SK-N-DZ (cell line): ENCODE data around the gene GLRA2.

Experiments
- DNase-seq: peaks from one replicate; pipeline ENCODE4 v3.0.0-alpha.2; 2015; ENCODE audit warnings: low spot score

The GLRA2 gene

DNA sequence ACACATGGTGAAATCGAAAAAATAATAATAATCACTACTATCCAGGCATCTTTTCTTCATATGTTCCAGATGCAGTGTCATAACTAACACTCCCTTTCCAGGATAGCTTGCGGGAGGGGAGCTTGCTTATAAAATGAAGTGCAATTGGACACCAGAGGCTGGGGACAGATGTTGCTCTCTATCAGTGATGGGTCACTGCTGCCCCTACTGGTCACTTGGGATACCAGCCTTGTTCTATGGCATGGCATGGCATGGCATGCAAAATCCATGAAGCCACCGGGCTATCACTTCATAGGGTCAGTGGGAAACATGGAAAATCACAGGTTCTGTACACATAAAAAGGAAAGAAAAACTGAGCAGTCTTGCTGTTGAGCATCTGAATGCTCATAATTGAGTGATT, 168.1 kb downstream of the GLRA2 start:
- peak; percentile 16 for DNase-seq

DNA sequence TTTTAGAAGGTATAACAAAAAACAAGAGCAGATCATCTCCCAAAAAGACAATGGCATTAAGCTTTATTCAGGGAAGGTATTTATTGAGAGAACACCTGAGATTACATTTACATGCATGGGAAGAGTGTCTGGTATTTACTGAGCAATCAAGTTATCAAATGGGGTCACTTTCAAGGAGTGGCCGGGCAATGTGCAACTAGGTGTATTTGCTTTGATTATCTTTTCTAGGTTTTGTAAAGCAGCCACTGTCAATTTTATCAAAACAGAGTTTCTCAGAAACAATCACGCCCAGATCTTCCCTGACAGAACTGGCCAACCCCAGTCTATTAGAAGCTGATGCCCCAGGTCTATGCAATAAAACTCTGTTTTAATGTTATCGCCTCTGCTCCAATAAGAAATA, 169.5 kb downstream of the GLRA2 start:
- DNase-seq: no peak

DNA sequence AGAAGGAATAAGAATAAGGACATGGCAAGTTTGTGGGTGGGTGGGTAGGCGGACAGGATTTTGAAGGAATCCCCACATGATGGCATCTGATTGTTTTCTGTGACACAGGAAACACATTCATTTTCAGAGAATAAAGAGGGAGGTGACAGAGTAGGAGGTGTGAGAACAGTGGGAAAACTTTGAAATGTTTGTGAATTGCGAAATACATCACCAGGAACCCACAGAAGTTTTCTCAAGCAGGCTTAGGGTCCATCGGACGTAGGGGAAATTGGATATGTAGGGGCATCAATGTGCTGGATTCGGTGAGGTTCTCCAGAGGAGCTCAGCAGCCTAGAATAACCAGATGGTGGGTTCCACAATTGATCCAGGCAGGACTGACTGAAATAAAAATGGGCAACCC, 171.6 kb downstream of the GLRA2 start:
- DNase-seq: no peak

DNA sequence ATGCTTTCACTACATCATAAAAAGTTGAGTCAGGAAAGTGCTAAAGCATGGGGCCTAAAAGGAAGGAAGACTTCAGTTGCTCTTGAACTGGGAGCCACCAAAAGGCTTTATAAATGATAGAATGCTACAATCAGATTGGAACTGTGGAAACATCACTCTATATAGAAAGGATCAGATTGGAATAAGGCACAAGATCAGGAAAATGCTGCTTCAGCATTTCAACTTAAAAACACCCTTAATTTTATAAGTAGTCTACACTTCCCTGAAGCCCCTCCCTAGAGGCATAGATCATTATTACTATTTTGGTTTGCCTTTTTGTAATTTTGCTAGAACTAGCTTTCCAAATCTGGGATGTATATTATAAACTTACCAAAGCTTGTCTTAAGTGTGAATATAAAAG, 172.8 kb downstream of the GLRA2 start:
- DNase-seq: no peak

DNA sequence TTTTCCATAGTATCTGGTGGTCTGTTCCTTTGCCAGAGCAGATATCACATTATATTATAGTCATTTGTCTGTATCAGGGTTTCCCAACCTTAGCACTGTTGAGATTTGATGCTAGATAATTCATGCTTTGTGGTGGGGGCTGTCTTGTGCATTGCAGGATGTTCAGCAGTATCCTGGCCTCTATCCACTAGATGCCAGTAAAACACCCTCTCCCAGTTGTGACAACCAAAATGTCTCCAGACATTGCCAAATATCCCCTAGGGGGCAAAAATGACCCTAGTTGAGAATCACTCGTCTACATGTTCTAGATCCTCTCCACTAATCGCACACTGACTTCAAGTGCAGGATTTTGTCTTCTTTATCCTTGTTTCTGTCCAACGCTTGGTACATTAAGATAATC, 182.8 kb downstream of the GLRA2 start:
- DNase-seq: no peak

DNA sequence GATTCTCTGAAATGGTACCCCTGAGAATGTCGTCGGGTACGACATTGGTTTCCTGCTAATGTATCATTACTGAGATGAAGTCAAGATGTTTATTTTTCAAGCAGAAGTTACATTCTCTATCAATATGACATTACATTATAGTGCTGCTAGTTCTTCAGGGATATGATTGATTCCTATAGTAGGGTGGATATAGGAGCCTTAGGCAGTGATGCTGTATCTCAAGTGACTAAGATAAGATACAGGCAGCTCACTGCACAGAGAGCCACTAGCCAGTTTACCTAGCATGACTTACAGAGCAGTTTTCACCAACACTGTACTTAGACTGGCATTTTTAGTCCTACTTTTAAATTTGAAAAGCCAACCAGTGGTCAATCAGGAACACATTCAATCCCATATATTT, 188.6 kb downstream of the GLRA2 start:
- DNase-seq: no peak

DNA sequence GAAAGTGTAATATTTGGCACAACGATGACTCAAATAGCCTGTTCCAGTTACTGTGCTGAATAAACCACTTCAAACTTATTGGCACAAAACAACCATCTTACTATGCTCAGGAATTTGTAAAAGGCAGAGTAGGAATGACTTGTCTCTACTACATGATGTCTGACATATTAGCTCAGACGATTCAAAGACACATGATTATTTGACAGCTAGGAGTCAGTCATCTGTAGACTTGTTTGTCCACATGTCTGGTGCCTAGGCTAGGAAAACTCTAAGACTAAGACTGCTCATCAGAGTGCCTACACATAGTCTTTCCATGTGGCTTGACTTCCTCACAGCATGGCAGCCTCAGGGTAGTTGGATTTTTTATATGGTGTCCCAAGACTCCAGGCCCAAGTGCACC, 189.1 kb downstream of the GLRA2 start:
- no peak for DNase-seq

DNA sequence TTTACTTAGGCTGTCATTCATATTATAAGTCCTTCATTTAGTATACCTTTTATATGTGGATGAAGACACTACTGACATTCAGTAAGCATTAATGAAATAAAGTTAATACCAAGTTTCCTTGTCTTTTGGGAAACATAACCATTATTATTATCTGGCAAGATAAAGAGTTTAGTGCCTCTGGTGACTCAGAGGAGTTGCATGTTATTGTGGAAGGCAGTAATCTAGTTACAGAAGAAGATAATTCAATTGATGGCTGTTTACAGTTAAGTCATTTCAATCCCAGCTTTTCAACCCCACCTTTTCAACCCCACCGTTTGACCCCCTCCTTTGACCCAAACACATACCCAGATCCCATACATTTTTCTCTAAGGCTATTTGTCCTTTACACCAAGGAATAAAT, 199.7 kb downstream of the GLRA2 start:
- DNase-seq: no peak

DNA sequence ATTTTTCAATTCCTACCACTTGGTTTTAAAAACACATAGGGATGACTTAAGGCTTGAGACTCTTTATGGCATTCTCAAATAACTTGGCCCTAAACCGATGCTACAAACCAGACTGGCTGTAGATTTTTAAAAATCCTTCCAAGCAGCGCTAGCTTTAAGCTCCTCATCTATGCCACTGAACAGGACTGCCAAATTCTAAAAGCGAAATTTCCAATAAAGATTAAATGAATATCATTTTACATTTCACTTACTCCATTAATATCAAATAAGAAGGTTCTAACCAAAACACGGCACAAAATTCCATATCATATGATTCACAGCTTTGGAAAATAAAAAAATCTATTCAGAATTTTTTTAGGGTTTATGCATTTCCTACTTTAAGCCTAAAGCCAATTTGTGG, 209.3 kb downstream of the GLRA2 start:
- DNase-seq: no peak

DNA sequence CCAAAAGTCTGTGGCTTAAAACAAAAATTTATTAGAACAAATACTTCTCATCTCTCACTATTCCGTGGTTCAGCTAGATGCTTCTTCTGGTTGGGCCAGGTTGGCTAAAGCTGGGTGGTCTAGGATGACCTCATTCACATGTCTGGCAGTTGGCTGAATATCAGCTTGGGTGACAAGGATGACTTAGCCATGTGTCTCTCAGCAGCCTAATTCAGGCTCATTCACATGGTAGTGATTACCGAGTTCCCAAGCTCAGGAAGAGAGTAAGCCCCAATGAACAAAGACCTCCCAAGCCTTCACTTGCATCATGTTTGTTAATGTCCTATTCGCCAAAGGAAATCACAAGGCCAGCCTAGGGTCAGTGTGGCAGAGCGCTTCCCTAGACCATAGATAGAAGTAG, 224.1 kb downstream of the GLRA2 start:
- no peak for DNase-seq

DNA sequence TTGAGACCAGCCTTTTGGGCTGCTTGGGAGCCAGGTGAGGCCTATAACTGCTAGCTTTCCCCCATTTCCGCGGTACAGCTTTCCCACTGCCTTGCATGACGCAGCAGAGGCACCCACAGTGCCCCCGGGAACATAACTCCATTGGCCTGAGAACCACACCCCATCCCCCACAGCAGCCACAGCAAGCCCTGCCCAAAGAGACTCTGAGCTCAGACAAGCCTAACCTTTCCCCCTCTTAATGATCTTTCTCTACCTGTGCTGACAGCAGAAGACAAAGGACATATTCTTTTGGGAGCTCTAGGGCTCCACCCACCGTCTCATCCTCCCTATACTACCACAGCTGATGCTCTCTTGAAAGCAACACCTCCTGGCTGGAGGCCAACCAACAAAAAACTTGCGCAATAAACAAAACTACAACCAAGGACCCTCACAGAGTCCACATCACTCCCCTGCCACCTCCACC, 228.7 kb downstream of the GLRA2 start:
- DNase-seq: no peak

DNA sequence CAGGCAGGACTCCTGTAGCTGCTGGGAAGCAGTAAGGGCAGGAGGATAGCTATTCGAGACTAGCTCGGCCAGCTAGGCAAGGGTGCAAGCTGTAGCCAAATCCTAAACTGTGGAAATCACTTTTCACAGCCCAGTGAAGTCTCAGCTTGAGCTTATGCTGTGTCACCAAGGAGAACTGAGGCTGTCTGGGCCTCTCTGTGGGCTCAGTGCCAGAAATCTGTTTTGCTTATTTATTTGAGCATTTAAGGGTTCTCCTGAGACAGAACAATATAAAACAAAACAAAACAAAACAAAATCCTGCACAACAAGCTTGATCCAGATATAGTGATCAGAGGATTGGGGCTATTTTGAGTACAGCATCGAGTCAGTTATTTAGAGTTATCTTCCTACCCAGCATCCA, 246.1 kb downstream of the GLRA2 start:
- no peak for DNase-seq

DNA sequence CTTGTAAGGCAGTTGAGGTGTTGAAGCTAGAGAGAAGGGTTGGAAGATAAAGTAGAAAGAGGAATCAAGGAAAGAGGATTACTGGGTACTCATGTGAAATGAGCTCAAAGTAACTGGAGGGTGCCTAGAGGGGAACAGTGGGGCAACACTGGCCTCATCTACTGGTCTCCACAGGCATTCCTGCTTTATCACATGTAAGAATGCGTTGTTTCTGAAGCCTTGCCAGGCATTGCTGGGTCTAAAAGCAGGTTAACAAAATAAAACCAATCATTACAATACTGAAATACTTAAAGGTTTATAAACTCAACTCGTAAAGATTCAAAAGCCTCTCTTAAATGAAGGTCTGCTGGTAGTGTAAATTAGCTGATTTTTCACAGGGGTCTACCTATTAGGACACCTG, 247.6 kb downstream of the GLRA2 start:
- DNase-seq: no peak

DNA sequence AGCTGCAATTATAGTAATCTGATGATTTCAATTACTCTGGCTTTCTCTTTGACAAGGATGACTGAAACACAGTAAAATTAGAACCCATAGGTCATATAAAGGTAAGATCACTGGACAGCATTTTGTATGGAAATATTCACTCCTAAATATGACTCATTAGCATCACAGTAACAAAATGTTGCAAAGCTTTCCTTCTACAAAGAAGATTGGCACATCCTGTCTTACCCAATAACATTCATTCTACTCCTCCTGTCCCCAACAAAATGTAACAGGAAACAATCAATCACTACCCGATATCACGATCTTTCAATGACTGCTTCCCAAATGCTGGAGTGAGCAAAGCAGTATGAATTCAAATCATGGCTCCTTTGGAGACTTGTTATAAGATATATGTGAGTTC, 248.2 kb downstream of the GLRA2 start:
- DNase-seq: no peak

DNA sequence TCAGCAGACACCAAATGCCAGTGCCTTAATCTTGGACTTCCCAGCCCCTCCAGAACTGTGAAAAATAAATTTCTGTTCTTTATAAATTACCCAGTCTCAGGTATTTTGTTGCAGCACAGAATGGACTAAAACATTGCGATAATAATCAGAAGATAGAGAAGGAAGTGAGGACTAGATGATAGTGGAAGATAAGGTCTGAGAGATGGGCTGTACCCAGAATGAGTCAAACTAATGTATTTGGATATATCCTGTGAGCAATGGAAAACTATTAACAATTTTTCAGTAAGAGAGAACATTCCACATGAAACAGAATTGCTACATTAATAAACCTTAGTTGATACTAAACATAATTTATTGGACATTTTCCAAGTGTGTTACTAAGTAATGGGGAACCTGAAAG, 250.2 kb downstream of the GLRA2 start:
- DNase-seq: no peak
